Stimulated activated naive B cell treated with anti-CD40 and anti-IgM and Interleukin-4, amounts not matched to agents 10 μg/mL and 1 μg/mL and 100 μg/mL, for 72 hours (primary cell): ENCODE results near the gene CDIPT.

Source experiments
- ATAC-seq, 2 donors: fragments of 150-1000 bp; cut with Tn5 transposase; replicated peaks; 2 replicates each; pipeline ENCODE4 v1.10.0; 2021; ENCODE audit warnings: moderate library complexity in 1 of 2
- DNase-seq: peaks from one replicate; pipeline ENCODE4 v3.0.0; 2021
- H3K27ac Mint-ChIP-seq: one replicate; pipeline ENCODE4 v1.8.0; 2022; ENCODE audit warnings: mild to moderate bottlenecking, mixed read lengths
- H3K27me3 Mint-ChIP-seq, 2 donors: one replicate each; pipeline ENCODE4 v1.8.0; 2022; ENCODE audit warnings: mixed read lengths in 2 of 2
- H3K36me3 Mint-ChIP-seq, 2 donors: one replicate each; pipeline ENCODE4 v1.8.0; 2022; ENCODE audit warnings: mixed read lengths in 2 of 2, mild to moderate bottlenecking in 1 of 2
- H3K4me1 Mint-ChIP-seq, 2 donors: one replicate each; pipeline ENCODE4 v1.8.0; 2022; ENCODE audit warnings: mixed read lengths in 2 of 2, mild to moderate bottlenecking in 1 of 2
- H3K4me3 Mint-ChIP-seq, 2 donors: one replicate each; pipeline ENCODE4 v1.8.0; 2022; ENCODE audit warnings: mild to moderate bottlenecking in 2 of 2, mixed read lengths in 2 of 2, moderate library complexity in 1 of 2
- H3K9me3 Mint-ChIP-seq, 2 donors: one replicate each; pipeline ENCODE4 v1.8.0; 2022; ENCODE audit warnings: mixed read lengths in 2 of 2, mild to moderate bottlenecking in 1 of 2

The CDIPT gene

GRCh38 chr16:29860218-29860617 lies 2.8 kb downstream of the CDIPT start:
- Mint-ChIP-seq H3K27ac (no peak overlapping the region), H3K9me3 (no peaks in the 10 kb centered on the region), H3K27me3 (no peaks in the 10 kb centered on the region), H3K36me3 (peaks cover 24 to 27% of the 10 kb centered on the region in 2 donors), H3K4me1 (peaks cover 14 to 33% of the 10 kb centered on the region in 2 donors), H3K4me3 (no peak overlapping the region)
- DNase-seq (no peak), ATAC-seq (no peak)

DNA sequence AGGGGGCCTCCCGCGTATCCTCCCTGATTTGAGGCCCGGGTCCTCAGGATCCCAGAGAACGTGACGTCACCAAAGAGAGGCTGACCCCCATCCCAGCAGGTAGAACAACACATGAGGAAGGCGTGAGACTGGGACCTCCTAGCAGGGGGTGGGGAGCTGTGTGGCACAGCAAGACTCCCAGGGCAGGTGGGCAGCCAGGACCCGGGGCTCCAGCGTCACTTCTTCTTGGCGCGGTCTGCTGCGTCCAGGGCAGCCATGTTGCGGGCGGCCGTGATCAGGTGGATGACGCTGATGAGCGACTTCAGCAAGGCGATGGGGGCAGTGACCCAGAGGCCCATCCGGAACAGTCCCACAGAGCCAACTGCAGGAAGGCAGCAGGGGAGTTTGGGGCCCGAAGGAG lies 4.1 kb downstream of the CDIPT start:
- no peak overlapping the region for H3K4me3 Mint-ChIP-seq
- no peak for ATAC-seq
- H3K27me3 Mint-ChIP-seq: no peaks in the 10 kb centered on the region

DNA sequence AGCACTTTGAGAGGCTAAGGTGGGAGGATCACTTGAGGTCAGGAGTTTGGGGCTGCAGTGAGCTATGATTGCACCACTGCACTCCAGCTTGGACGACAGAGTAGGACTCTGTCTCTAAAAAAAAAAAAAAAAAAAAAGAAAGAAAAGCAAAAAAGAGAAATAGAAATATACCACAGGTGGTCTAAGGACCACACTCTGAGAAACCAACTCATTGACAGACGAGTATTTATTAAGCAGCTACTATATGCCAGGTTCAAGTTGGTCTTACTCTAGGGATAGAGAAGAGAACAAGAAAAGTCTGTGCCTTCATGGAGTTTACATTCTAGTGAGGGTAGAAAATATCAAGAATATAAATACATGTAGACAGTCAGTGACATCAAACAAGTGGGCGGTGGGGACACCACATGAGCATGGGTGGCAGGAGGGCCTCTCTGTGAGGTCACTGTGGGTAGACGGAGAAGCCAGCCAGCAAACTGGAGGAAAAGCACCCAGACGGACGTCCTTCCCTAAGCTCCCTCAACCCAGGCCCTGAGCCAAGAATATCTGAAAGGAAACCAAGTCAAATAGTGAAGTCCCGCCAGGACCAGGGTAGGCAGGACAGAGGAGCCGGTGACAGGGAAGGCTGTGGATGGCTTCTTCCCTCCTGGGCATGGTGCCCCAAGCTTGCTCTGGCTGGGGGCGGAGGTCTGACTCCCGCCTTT lies 4.7 kb downstream of the CDIPT start:
- DNase-seq (no peak), ATAC-seq (no peak)
- peak overlapping the region; percentile 57 for H3K27ac Mint-ChIP-seq
- peaks cover 24 to 27% of the 10 kb centered on the region in 2 donors for H3K36me3 Mint-ChIP-seq
- no peak overlapping the region for H3K4me3 Mint-ChIP-seq
- peaks cover 12 to 27% of the 10 kb centered on the region in 2 donors for H3K4me1 Mint-ChIP-seq
- no peaks in the 10 kb centered on the region for H3K9me3 Mint-ChIP-seq
- H3K27me3 Mint-ChIP-seq: no peaks in the 10 kb centered on the region

More for the DNA sequence above, 4.1 kb downstream of the CDIPT start:
- Mint-ChIP-seq H3K4me1 (peaks cover 12 to 33% of the 10 kb centered on the region in 2 donors), H3K27ac (no peak overlapping the region), H3K9me3 (no peaks in the 10 kb centered on the region), H3K36me3 (peaks cover 24 to 27% of the 10 kb centered on the region in 2 donors)
- DNase-seq: no peak

DNA sequence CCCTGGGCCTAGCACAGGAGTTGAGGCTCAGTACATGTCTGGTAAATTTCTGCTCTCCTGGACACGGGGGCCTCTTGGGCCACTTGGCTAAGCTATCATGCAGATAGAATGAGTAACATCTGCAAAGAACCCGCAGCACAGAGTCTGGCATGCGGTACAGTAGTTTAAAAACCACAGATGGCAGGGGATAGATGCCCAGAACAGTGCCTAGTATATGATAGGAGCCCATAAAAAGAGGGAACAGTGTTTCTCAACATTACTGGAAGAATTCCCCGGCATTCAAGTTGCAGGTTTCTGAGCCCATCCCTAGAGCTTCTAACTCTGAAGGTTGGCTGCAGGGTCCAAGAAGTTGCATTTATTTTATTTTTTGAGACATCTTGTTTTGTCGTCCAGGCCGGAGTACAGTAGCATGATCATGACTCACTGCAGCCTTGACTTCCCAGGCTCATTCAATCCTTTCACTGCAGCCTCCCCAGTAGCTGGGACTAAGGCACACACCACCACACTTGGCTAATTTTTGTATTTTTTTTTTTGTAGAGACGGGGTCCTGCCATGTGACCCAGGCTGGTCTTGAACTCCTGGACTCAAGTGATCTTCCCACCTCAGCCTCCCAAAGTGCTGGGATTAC lies 5.8 kb downstream of the CDIPT start:
- DNase-seq: no peak
- H3K27ac Mint-ChIP-seq: no peak overlapping the region
- no peaks in the 10 kb centered on the region for H3K27me3 Mint-ChIP-seq
- no peak overlapping the region for H3K4me3 Mint-ChIP-seq
- peaks cover 10 to 23% of the 10 kb centered on the region in 2 donors for H3K4me1 Mint-ChIP-seq
- no peaks in the 10 kb centered on the region for H3K9me3 Mint-ChIP-seq
- no peak for ATAC-seq
- peaks cover 24 to 27% of the 10 kb centered on the region in 2 donors for H3K36me3 Mint-ChIP-seq

DNA sequence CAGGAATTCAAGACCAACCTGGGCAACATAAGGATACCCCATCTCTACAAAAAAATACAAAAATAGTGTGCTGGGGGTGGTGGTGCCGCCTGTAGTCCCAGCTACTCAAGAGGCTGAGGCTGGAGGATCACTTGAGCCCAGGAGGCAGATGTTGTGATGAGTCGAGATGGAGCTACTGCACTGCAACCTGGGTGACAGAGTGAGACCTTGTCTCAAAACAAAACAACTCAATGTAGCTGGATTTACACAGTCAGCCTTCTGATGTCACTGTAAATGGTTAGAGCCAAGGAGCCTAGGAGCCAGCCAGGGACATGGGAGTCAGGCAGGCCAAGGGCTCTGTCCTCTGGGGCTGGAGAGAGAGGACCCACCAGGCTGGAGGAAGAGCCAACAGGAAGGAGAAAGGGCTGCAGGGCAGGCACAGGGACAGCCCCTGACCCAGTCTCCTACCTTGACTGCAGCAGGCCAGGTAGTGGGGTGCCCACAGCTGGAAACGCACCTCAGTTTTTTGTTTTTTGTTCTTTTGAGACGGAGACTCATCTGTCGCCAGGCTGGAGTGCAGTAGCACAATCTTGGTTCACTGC lies 8.4 kb downstream of the CDIPT start:
- Mint-ChIP-seq H3K9me3 (no peaks in the 10 kb centered on the region), H3K4me3 (no peak overlapping the region), H3K36me3 (peaks cover 22 to 26% of the 10 kb centered on the region in 2 donors), H3K27ac (peak overlapping the region; percentile 71), H3K4me1 (peaks cover 0 to 1% of the 10 kb centered on the region in 2 donors), H3K27me3 (no peaks in the 10 kb centered on the region)
- DNase-seq (no peak), ATAC-seq (peak in 1 of 2 donors; percentile 18)

GRCh38 chr16:29852654-29853053 lies 10.4 kb downstream of the CDIPT start:
- no peak overlapping the region for H3K27ac Mint-ChIP-seq
- H3K4me1 Mint-ChIP-seq: peaks cover 4 to 5% of the 10 kb centered on the region in 2 donors
- H3K9me3 Mint-ChIP-seq: no peaks in the 10 kb centered on the region
- no peak overlapping the region for H3K4me3 Mint-ChIP-seq
- H3K36me3 Mint-ChIP-seq: peaks cover 19 to 25% of the 10 kb centered on the region in 2 donors
- no peaks in the 10 kb centered on the region for H3K27me3 Mint-ChIP-seq
- ATAC-seq: no peak
- no peak for DNase-seq

DNA sequence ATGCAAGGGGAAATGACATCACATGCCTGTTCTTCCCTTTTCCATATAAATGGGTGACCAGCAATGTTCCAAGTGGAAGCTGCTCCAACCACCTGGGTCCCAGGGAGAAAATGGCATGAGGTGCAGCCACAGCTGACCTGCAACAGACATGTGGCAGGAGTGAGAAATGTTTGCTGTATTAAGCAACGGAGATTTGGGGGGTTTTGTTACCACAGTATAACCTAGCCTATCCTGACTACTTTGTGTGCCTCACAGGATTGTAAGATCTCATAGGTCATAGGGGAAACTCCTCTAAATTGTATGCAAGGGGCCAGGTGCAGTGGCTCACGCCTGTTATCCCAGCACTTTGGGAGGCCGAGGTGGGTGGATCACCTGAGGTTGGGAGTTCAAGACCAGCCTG lies 12.0 kb downstream of the CDIPT start:
- no peak for DNase-seq
- peaks cover 27 to 33% of the 10 kb centered on the region in 2 donors for H3K36me3 Mint-ChIP-seq
- no peak for ATAC-seq
- no peak overlapping the region for H3K4me3 Mint-ChIP-seq
- no peaks in the 10 kb centered on the region for H3K9me3 Mint-ChIP-seq
- peaks cover 4 to 5% of the 10 kb centered on the region in 2 donors for H3K4me1 Mint-ChIP-seq
- H3K27me3 Mint-ChIP-seq: no peaks in the 10 kb centered on the region
- H3K27ac Mint-ChIP-seq: no peak overlapping the region

GRCh38 chr16:29849505-29849904 lies 13.5 kb downstream of the CDIPT start:
- Mint-ChIP-seq H3K4me3 (no peak overlapping the region), H3K9me3 (no peaks in the 10 kb centered on the region), H3K4me1 (peaks cover 4 to 5% of the 10 kb centered on the region in 2 donors), H3K36me3 (peaks cover 39 to 46% of the 10 kb centered on the region in 2 donors), H3K27me3 (no peaks in the 10 kb centered on the region), H3K27ac (no peak overlapping the region)
- ATAC-seq (no peak), DNase-seq (no peak)

GRCh38 chr16:29848420-29849297 lies 14.4 kb downstream of the CDIPT start:
- peaks cover 44 to 51% of the 10 kb centered on the region in 2 donors for H3K36me3 Mint-ChIP-seq
- peak; percentile 87 to 88 for ATAC-seq
- peaks cover 4 to 5% of the 10 kb centered on the region in 2 donors for H3K4me1 Mint-ChIP-seq

DNA sequence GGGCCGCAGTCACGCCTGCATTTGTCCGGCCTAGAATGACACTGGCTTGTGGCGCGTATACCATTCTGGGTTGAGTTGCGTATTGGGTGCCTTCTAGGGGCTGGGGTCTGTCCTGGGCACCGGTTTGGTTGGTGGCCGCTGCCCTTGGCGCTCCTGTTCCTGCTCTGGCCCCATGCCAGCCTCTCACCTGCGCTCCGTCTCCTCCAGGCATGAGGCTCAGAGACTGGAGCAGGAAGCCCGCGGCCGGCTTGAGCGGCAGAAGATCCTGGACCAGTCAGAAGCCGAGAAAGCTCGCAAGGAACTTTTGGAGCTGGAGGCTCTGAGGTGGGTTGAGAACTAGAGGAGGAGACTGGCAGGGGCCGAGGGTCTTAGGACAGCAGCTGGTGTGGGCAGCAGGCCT lies 17.4 kb downstream of the CDIPT start:
- Mint-ChIP-seq H3K27ac (no peak overlapping the region), H3K9me3 (no peaks in the 10 kb centered on the region), H3K4me1 (peaks cover 4 to 5% of the 10 kb centered on the region in 2 donors), H3K36me3 (peaks cover 49 to 67% of the 10 kb centered on the region in 2 donors), H3K27me3 (no peaks in the 10 kb centered on the region), H3K4me3 (no peak overlapping the region)
- no peak for DNase-seq
- no peak for ATAC-seq

More at GRCh38 chr16:29848420-29849297, 14.4 kb downstream of the CDIPT start:
- H3K27ac Mint-ChIP-seq: peak overlapping the region; percentile 83
- H3K4me3 Mint-ChIP-seq: no peak overlapping the region
- no peaks in the 10 kb centered on the region for H3K9me3 Mint-ChIP-seq
- H3K27me3 Mint-ChIP-seq: no peaks in the 10 kb centered on the region
- peak; percentile 50 for DNase-seq

- DNase-seq (no peak), ATAC-seq (no peak)
- H3K4me1 Mint-ChIP-seq: peaks cover 2 to 5% of the 10 kb centered on the region in 2 donors
- no peak overlapping the region for H3K4me3 Mint-ChIP-seq
- H3K27me3 Mint-ChIP-seq: no peaks in the 10 kb centered on the region
- no peak overlapping the region for H3K27ac Mint-ChIP-seq
- peaks cover 51 to 68% of the 10 kb centered on the region in 2 donors for H3K36me3 Mint-ChIP-seq
- H3K9me3 Mint-ChIP-seq: no peaks in the 10 kb centered on the region
These were observed 18.3 kb downstream of the CDIPT start for GRCh38 chr16:29844575-29845331.

- Mint-ChIP-seq H3K4me3 (no peak overlapping the region), H3K9me3 (no peaks in the 10 kb centered on the region), H3K36me3 (peaks cover 52 to 73% of the 10 kb centered on the region in 2 donors), H3K27ac (no peak overlapping the region), H3K27me3 (no peaks in the 10 kb centered on the region), H3K4me1 (peaks cover 2 to 5% of the 10 kb centered on the region in 2 donors)
- DNase-seq: no peak
- no peak for ATAC-seq
These were observed 19.1 kb downstream of the CDIPT start for GRCh38 chr16:29843931-29844330.

- Mint-ChIP-seq H3K4me3 (no peak overlapping the region), H3K4me1 (no peaks in the 10 kb centered on the region), H3K27me3 (no peaks in the 10 kb centered on the region), H3K9me3 (no peaks in the 10 kb centered on the region), H3K27ac (peak overlapping the region; percentile 73), H3K36me3 (peaks cover 46 to 70% of the 10 kb centered on the region in 2 donors)
- ATAC-seq: no peak
- DNase-seq: no peak
These were observed 20.2 kb downstream of the CDIPT start for GRCh38 chr16:29842732-29843346.
